ENCODE measurements around the gene QRICH1.
A peak's percentile ranks its signal among the peaks of the same experiment; 100 is the strongest.
"Not testable (repeated sequence)": the region's sequence is repeated elsewhere in the genome, so short reads cannot be mapped to it uniquely, and the experiment has no call there.

Gene QRICH1

GRCh38 chr3:49016414-49017228 is 77.2 kb downstream of the QRICH1 start:
- DNase-seq, result no peak

GRCh38 chr3:49015765-49016164 is 78.1 kb downstream of the QRICH1 start:
- no peak for DNase-seq

- no peak for DNase-seq
Observed at GRCh38 chr3:49015072-49015471, 78.8 kb downstream of the QRICH1 start.

- peak; percentile 51 to 66 for DNase-seq
Observed at GRCh38 chr3:49013738-49014660, 79.9 kb downstream of the QRICH1 start.

- DNase-seq, result no peak
Observed at GRCh38 chr3:49013113-49013737, 80.6 kb downstream of the QRICH1 start.

GRCh38 chr3:49012441-49013017 is 81.3 kb downstream of the QRICH1 start:
- no peak for DNase-seq

GRCh38 chr3:49009396-49009795 is 84.5 kb downstream of the QRICH1 start:
- DNase-seq, result no peak

- DNase-seq, result not testable (repeated sequence)
Observed at GRCh38 chr3:49008627-49009026, 85.2 kb downstream of the QRICH1 start.

GRCh38 chr3:49007771-49008528 is 85.9 kb downstream of the QRICH1 start:
- DNase-seq, result peak; percentile 89 to 92

- DNase-seq, result peak; percentile 97 to 98
Observed at GRCh38 chr3:49007068-49007770, 86.7 kb downstream of the QRICH1 start, which contains the start of gene WDR6. TSS of gene WDR6 (plus strand) at chr3:49007391. CDS start at chr3:49007432, 41 bp downstream.

- DNase-seq, result no peak
Observed at GRCh38 chr3:49006408-49007067, 87.3 kb downstream of the QRICH1 start.

- no peak for DNase-seq
Observed at GRCh38 chr3:49005998-49006397, 87.9 kb downstream of the QRICH1 start.

- no peak for DNase-seq
Observed at GRCh38 chr3:49005303-49005680, 88.6 kb downstream of the QRICH1 start.

GRCh38 chr3:49004352-49005302 is 89.2 kb downstream of the QRICH1 start:
- DNase-seq, result no peak

- DNase-seq, result no peak
Observed at GRCh38 chr3:49001155-49001554, 92.7 kb downstream of the QRICH1 start.

GRCh38 chr3:48999085-48999858 is 94.6 kb downstream of the QRICH1 start:
- DNase-seq, result no peak

- DNase-seq, result no peak
Observed at GRCh38 chr3:48997714-48998637, 95.9 kb downstream of the QRICH1 start.

All from CD4-positive, alpha-beta T cell treated with Interleukin-1 beta for 1 hour (primary cell).